Endothelial cell (in vitro differentiated cells): ENCODE results near the gene AAK1. TPM values are rescaled to one million over a fixed set of nuclear protein-coding genes. Genes with fewer than 3 reads are reported as not detected.

ENCODE experiments used
- DNase-seq: peaks from one replicate; pipeline ENCODE4 v3.0.0; 2021; ENCODE audit warnings: low spot score
- H3K27ac Mint-ChIP-seq: one replicate; pipeline ENCODE4 v1.8.0; 2021; ENCODE audit warnings: mixed read lengths, inconsistent platforms; ENCODE audit not compliant: unreplicated experiment
- H3K27me3 Mint-ChIP-seq: one replicate; pipeline ENCODE4 v1.8.0; 2021; ENCODE audit warnings: mild to moderate bottlenecking, moderate library complexity, mixed read lengths, inconsistent platforms; ENCODE audit not compliant: unreplicated experiment
- H3K36me3 Mint-ChIP-seq: one replicate; pipeline ENCODE4 v1.8.0; 2021; ENCODE audit warnings: mild to moderate bottlenecking, low read depth, mixed read lengths, inconsistent platforms; ENCODE audit not compliant: unreplicated experiment
- H3K4me1 Mint-ChIP-seq: one replicate; pipeline ENCODE4 v1.8.0; 2021; ENCODE audit warnings: mild to moderate bottlenecking, mixed read lengths, inconsistent platforms; ENCODE audit not compliant: unreplicated experiment
- H3K4me3 Mint-ChIP-seq: one replicate; pipeline ENCODE4 v1.8.0; 2021; ENCODE audit warnings: mild to moderate bottlenecking, mixed read lengths, inconsistent platforms; ENCODE audit not compliant: unreplicated experiment
- H3K9me3 Mint-ChIP-seq: one replicate; pipeline ENCODE4 v1.8.0; 2021; ENCODE audit warnings: mixed read lengths, inconsistent platforms; ENCODE audit not compliant: unreplicated experiment
- CTCF ChIP-seq: fragments of 200-600 bp; sonication (generic); IDR thresholded peaks from one replicate; pipeline ENCODE4 v1.5.0; 2021; ENCODE audit warnings: antibody characterized with exemption; ENCODE audit not compliant: unreplicated experiment
- total RNA-seq: library from RNA; stranded (reverse); fragmentation: NEBNext Ultra II Directional; extraction: Animal tissue kit (Norgen Biotek cat#: 25700); gene quantifications from one replicate; pipeline ENCODE4 v1.2.1, GENCODE V29; 2021; ENCODE audit not compliant: unreplicated experiment

AAK1 gene
- total RNA-seq, 1 donor from 2014 or later, result 144 TPM

DNA sequence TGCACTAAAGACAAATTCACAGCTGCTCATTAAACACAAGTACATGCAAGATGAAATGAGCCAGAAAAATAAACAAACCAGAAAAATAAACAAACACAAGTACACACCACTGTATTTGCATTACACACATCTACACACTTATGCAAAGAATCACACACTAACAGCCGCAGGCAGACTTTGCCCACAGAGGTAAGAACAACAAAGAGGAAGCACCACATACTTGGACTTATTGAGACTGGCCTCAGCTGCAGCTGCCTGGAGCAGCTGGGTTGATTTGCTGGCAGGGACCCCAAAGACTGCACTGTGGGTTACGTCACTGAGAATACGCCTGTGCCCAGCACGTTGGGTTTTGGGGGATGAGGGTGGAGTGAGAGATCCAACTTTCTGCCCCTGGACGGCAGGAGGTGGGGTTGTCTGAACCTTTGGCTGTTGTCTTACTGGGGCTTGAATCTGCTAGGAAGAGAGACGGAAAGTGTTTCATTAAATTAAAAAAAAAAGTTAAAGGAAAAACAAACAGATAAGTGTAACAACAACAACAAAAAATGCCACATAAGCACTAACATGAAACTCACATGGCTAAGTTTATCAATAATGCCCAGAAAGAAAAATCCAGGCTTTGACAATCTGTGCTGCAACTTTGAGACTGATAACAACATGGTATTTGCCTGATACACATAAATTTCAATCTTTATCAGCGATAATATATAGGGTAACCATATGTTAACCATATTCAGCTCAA is 134.4 kb downstream of the AAK1 start:
- TF ChIP-seq CTCF, result no peak
- peak overlapping the region; percentile 59 for H3K4me3 Mint-ChIP-seq
- H3K9me3 Mint-ChIP-seq, result no peaks in the 10 kb centered on the region
- H3K27me3 Mint-ChIP-seq, result no peaks in the 10 kb centered on the region
- H3K4me1 Mint-ChIP-seq, result no peaks in the 10 kb centered on the region
- H3K36me3 Mint-ChIP-seq, result peaks cover 73% of the 10 kb centered on the region
- no peak for DNase-seq
- H3K27ac Mint-ChIP-seq, result peak overlapping the region; percentile 15

GRCh38 chr2:69505710-69506109 is 137.8 kb downstream of the AAK1 start:
- H3K4me1 Mint-ChIP-seq, result no peaks in the 10 kb centered on the region
- H3K36me3 Mint-ChIP-seq, result peaks cover 48% of the 10 kb centered on the region
- no peak for TF ChIP-seq CTCF
- H3K4me3 Mint-ChIP-seq, result peak overlapping the region; percentile 2
- no peaks in the 10 kb centered on the region for H3K27me3 Mint-ChIP-seq
- DNase-seq, result no peak
- H3K27ac Mint-ChIP-seq, result no peak overlapping the region
- H3K9me3 Mint-ChIP-seq, result no peaks in the 10 kb centered on the region

DNA sequence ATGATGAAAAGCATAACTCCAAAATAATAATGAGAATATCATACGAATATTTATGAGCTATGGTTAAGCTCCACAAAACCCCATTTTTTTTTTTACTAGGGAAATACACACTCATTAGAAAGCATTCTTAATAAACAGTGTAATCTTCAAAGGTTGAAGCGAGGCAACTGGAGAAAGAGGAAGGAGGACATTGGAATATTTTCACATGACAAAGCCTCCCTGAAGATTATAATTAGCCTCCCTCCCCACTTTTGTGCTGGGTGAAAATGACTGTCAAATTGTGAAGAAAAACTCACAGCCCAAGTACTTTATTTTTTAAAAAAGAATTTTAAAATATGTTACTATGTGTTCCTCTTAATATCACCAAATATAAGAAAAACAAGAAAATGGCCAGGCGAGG is 142.2 kb downstream of the AAK1 start:
- Mint-ChIP-seq H3K27me3 (peaks cover 6% of the 10 kb centered on the region), H3K27ac (no peak overlapping the region), H3K9me3 (no peaks in the 10 kb centered on the region), H3K36me3 (peaks cover 30% of the 10 kb centered on the region), H3K4me3 (no peak overlapping the region), H3K4me1 (no peaks in the 10 kb centered on the region)
- DNase-seq, result no peak
- TF ChIP-seq CTCF, result no peak

GRCh38 chr2:69499966-69500365 is 143.6 kb downstream of the AAK1 start:
- peaks cover 21% of the 10 kb centered on the region for H3K36me3 Mint-ChIP-seq
- no peak for TF ChIP-seq CTCF
- no peak overlapping the region for H3K27ac Mint-ChIP-seq
- peaks cover 8% of the 10 kb centered on the region for H3K4me1 Mint-ChIP-seq
- H3K27me3 Mint-ChIP-seq, result peaks cover 6% of the 10 kb centered on the region
- no peak for DNase-seq
- H3K9me3 Mint-ChIP-seq, result no peaks in the 10 kb centered on the region
- no peak overlapping the region for H3K4me3 Mint-ChIP-seq

- peak overlapping the region; percentile 1 for H3K4me3 Mint-ChIP-seq
- no peak overlapping the region for H3K27ac Mint-ChIP-seq
- DNase-seq, result no peak
- peaks cover 6% of the 10 kb centered on the region for H3K27me3 Mint-ChIP-seq
- H3K9me3 Mint-ChIP-seq, result no peaks in the 10 kb centered on the region
- H3K4me1 Mint-ChIP-seq, result peaks cover 14% of the 10 kb centered on the region
- no peak for TF ChIP-seq CTCF
- peaks cover 21% of the 10 kb centered on the region for H3K36me3 Mint-ChIP-seq
Measured at GRCh38 chr2:69499242-69499641, 144.3 kb downstream of the AAK1 start.
